Psoas muscle (tissue), 8 donors: ENCODE measurements around the gene SCRT2. TPM values are rescaled to one million over a fixed set of nuclear protein-coding genes. Genes with fewer than 3 reads are reported as not detected.

Source experiments
- ATAC-seq, 4 donors: fragments of 200-7000 bp; cut with Tn5 transposase; one replicate each; pipeline ENCODE4 v1.9.1; 2020; ENCODE audit warnings: moderate library complexity in 3 of 4, mild to moderate bottlenecking in 2 of 4
- DNase-seq, 2 donors: peaks; one replicate each; pipeline ENCODE4 v3.0.0-alpha.2; 2020
- H3K27ac ChIP-seq: fragments of 200-600 bp; one replicate; pipeline ENCODE4 v1.8.0; 2022
- H3K27me3 ChIP-seq, 3 donors: fragments of 200-600 bp in 1 of 3; one replicate each; pipeline versions ENCODE4 v1.6.1 to v1.8.0; 2013 to 2022; ENCODE audit warnings: low read length in 2 of 3, mild to moderate bottlenecking in 2 of 3, moderate library complexity in 1 of 3; ENCODE audit not compliant: insufficient read depth in 3 of 3
- H3K36me3 ChIP-seq, 2 donors: fragments of 200-600 bp in 1 of 2; one replicate each; pipeline versions ENCODE4 v1.6.1 to v1.8.0; 2013 to 2022; ENCODE audit warnings: low read depth in 1 of 2, mild to moderate bottlenecking in 1 of 2, moderate library complexity in 1 of 2; ENCODE audit not compliant: insufficient read depth in 1 of 2
- H3K4me1 ChIP-seq: fragments of 200-600 bp; one replicate; pipeline ENCODE4 v1.8.0; 2022
- H3K4me3 ChIP-seq: fragments of 200-600 bp; one replicate; pipeline ENCODE4 v1.8.0; 2022; ENCODE audit warnings: mild to moderate bottlenecking
- H3K9me3 ChIP-seq: fragments of 200-600 bp; one replicate; pipeline ENCODE4 v1.8.0; 2022
- WGBS, 3 donors: extraction: QIAGEN DNeasy Blood & Tissue Kit; methylation state at CpG; one replicate each; pipeline versions ENCODE4 v1.1.6 to v1.1.7; 2013; 5-methylcytosine and 5-hydroxymethylcytosine counted together
- intact Hi-C, 2 donors: fragments of 100-400 bp; cut with DNase I; formaldehyde crosslinking; loops; one replicate each; pipeline versions ENCODE4 v1.11.0 to v1.14.2; 2022
- polyA plus RNA-seq, 3 donors: library from polyadenylated mRNA; stranded (reverse); fragments of 200-250 nt; gene quantifications; one replicate each; pipeline ENCODE4 v1.2.3, GENCODE V29; 2013
- total RNA-seq, 4 donors: library from RNA; stranded (reverse); fragmentation: NEBNext Ultra II Directional in 2 of 4; extraction: Animal tissue kit (Norgen Biotek cat#: 25700) in 2 of 4; gene quantifications; one replicate each; pipeline versions ENCODE4 v1.2.1 to v1.2.4, GENCODE V29; 2021 to 2023
- TF ChIP-seq, protein P1 (sequence below): fragments of 200-600 bp; IDR thresholded peaks from one replicate; pipeline ENCODE4 v1.8.0; 2022; ENCODE audit warnings: antibody characterized with exemption
- donor health status: healthy with polysubstance abuse.
- donor health status: DM: no; HTN: no; CAD: no; lungs with moderate emphysema.
- donor health status: Bipolar disorder and iron deficiency.
- donor health status: healthy.
- donor health status: DM: yes; HTN: yes; CAD: no.
- donor health status: DM: no; HTN: no; CAD: no.
- donor health status: DM: no; HTN: no; CAD: no.
- donor health status: DM: yes; HTN: yes; CAD: no.

SCRT2 gene
- total and polyA plus RNA-seq, 7 donors: not detected

DNA sequence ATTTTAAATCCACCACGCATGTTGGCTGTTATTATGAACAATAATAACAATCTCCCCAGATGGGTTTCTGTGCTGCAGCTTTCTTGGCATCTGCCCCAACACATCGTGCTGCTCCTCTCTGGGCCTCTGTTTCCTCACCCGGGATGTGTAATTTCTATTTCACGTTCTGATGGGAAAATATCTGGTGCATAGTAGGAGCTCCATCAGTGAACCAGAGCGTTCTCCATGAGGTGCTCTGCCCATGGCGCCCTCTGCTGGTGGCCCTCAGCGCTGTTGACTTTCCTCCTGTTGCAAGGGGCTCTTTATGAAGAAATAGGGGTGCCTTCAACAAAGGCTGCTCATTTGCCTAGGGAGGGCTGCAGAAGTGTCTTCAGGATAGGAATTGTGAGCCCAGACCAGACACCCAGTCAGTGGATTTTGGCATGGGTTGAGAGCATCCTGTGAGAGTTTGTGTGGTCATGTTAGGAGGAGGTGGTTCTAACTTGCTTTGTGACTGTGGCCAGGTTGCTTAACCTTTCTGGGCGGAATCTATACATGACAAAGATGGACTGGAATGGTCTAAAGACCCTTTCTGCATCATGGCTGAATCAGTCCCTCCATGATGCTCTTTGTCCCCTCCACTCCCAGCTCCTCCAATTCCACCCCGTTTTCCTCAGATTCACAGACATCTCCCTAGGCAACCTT is 8.1 kb downstream of the SCRT2 start:
- H3K9me3 ChIP-seq: no peaks in the 10 kb centered on the region
- ATAC-seq: peak; percentile 49 to 86 (median 76)

DNA sequence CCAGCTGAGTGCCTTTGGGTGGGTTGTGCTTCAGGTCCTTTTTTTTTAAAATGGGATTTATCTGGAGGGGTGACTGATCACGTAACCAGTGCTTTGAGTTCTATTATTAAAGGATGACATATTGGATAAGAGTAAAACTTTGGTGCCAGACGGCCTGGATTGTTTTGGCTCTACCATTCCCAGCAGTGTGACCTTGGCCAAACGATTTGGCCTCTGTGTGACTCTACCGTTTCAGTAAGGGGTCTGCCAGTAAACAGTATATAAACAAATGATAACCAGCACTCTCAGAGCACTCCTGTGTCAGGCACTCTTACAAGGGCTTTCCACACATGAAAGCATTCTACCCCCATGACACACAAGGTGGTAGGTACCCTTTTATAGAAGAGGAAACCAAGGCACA is 8.7 kb downstream of the SCRT2 start:
- H3K4me1 ChIP-seq: peaks cover 14% of the 10 kb centered on the region
- H3K36me3 ChIP-seq: no peaks in the 10 kb centered on the region
- TF ChIP-seq, protein P1, sequence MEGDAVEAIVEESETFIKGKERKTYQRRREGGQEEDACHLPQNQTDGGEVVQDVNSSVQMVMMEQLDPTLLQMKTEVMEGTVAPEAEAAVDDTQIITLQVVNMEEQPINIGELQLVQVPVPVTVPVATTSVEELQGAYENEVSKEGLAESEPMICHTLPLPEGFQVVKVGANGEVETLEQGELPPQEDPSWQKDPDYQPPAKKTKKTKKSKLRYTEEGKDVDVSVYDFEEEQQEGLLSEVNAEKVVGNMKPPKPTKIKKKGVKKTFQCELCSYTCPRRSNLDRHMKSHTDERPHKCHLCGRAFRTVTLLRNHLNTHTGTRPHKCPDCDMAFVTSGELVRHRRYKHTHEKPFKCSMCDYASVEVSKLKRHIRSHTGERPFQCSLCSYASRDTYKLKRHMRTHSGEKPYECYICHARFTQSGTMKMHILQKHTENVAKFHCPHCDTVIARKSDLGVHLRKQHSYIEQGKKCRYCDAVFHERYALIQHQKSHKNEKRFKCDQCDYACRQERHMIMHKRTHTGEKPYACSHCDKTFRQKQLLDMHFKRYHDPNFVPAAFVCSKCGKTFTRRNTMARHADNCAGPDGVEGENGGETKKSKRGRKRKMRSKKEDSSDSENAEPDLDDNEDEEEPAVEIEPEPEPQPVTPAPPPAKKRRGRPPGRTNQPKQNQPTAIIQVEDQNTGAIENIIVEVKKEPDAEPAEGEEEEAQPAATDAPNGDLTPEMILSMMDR: no peak
- ATAC-seq (peak in 3 of 4 donors; percentile 36 to 54 (median 45)), DNase-seq (no peak)
- peaks cover 0 to 37% (median 21%) of the 10 kb centered on the region in 3 donors for H3K27me3 ChIP-seq
- no peaks in the 10 kb centered on the region for H3K9me3 ChIP-seq
- 21 to 30% (median 24%) methylated on average over 4 of the region's 4 CpGs for WGBS, 3 donors
- H3K4me3 ChIP-seq: no peak overlapping the region
- no peak overlapping the region for H3K27ac ChIP-seq
- intact Hi-C loops: loop anchor here (2.0 to 10.0 kb wide), 3 partner anchors 104 to 312 kb away; no protein-coding TSS in a partner anchor

More for the DNA sequence above, 8.1 kb downstream of the SCRT2 start:
- no peak overlapping the region for H3K4me3 ChIP-seq
- TF ChIP-seq, protein P1: peak; percentile 74
- peaks cover 0 to 30% (median 16%) of the 10 kb centered on the region in 3 donors for H3K27me3 ChIP-seq
- WGBS, 3 donors: 23 to 26% (median 24%) methylated on average over 9 of the region's 9 CpGs
- intact Hi-C loops: loop anchor here (2.0 to 10.0 kb wide), 3 partner anchors 105 to 313 kb away; no protein-coding TSS in a partner anchor
- H3K27ac ChIP-seq: no peak overlapping the region
- DNase-seq: peak; percentile 72 to 82
- no peaks in the 10 kb centered on the region for H3K36me3 ChIP-seq
- peaks cover 14% of the 10 kb centered on the region for H3K4me1 ChIP-seq

DNA sequence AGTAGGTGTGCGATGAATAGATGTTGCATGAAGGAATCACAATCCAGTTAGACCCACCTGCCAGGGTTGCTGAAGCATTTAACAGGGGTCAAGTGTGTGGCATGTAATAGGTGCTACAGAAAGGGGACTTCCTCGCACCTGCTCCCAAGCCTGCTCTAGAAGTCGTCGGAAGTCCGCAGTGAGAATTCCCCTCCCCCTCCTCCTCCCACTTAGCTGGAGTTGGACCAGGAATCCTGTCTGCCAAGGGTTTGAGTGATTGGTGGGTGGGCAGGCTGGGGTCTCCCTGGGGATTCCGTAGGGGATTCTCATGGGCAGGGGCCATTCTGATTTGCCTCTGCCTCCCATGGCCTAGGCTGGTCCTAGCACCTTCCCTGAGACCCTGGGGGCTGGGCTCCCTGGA is 10.3 kb downstream of the SCRT2 start:
- Histone ChIP-seq H3K4me1 (peaks cover 14% of the 10 kb centered on the region), H3K4me3 (no peak overlapping the region), H3K9me3 (no peaks in the 10 kb centered on the region), H3K27me3 (peaks cover 0 to 52% (median 25%) of the 10 kb centered on the region in 3 donors), H3K27ac (no peak overlapping the region), H3K36me3 (no peaks in the 10 kb centered on the region)
- no peak for ATAC-seq
- 30 to 36% (median 35%) methylated on average over 6 of the region's 6 CpGs for WGBS, 3 donors
- TF ChIP-seq, protein P1: no peak
- intact Hi-C loops: loop anchor here (5.0 to 10.0 kb wide), 2 partner anchors 103 to 310 kb away; no protein-coding TSS in a partner anchor
- DNase-seq: no peak

DNA sequence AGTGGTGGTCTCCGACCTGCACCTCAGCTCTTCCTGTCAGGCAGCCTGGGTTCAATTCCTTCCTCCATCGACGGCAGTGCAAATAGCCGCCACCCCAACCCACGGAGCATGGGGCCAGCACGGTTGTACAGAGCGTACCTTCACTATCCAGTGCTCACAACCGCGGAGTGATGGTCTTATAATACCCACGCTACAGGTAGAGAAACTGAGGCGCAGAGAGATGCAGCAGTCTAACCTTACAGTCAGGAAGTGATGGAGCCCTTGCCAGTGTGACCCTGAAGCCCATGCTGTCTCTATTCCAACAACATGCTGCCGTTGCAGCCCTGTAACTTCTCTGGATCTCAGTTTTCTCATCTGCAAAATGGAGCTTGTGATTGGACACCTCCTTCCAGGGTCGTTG is 11.0 kb downstream of the SCRT2 start:
- TF ChIP-seq, protein P1: no peak
- Histone ChIP-seq H3K36me3 (no peaks in the 10 kb centered on the region), H3K9me3 (no peaks in the 10 kb centered on the region), H3K27me3 (peaks cover 0 to 52% (median 25%) of the 10 kb centered on the region in 3 donors), H3K27ac (no peak overlapping the region), H3K4me3 (no peak overlapping the region), H3K4me1 (peaks cover 12% of the 10 kb centered on the region)
- 28 to 44% (median 36%) methylated on average over 13 of the region's 13 CpGs for WGBS, 3 donors
- DNase-seq (no peak), ATAC-seq (no peak)
- intact Hi-C loops: loop anchor here (10.0 kb wide), 1 partner anchor 310 kb away; no protein-coding TSS in a partner anchor
